Left ventricle myocardium inferior (tissue), 1 donor: ENCODE data around the gene ZXDC. TPM values are rescaled to one million over a fixed set of nuclear protein-coding genes. Genes with fewer than 3 reads are reported as not detected.

Experiments used
- DNase-seq: peaks from one replicate; pipeline ENCODE4 v3.0.0-alpha.2; 2020
- H3K27ac ChIP-seq: fragments of 200-600 bp; replicated peaks from 2 replicates; pipeline ENCODE4 v1.8.0; 2021
- H3K27me3 ChIP-seq: fragments of 200-600 bp; 2 replicates; pipeline ENCODE4 v1.8.0; 2021; ENCODE audit warnings: low read depth
- H3K36me3 ChIP-seq: fragments of 200-600 bp; 2 replicates; pipeline ENCODE4 v1.8.0; 2021
- H3K4me1 ChIP-seq: fragments of 200-600 bp; 2 replicates; pipeline ENCODE4 v1.8.0; 2021
- H3K4me3 ChIP-seq: fragments of 200-600 bp; 2 replicates; pipeline ENCODE4 v1.8.0; 2021; ENCODE audit warnings: mild to moderate bottlenecking, moderate library complexity
- H3K9me3 ChIP-seq: fragments of 200-600 bp; replicated peaks from 2 replicates; pipeline ENCODE4 v1.8.0; 2021
- intact Hi-C: fragments of 100-400 bp; cut with micrococcal nuclease; formaldehyde crosslinking; loops from one replicate; pipeline ENCODE4 v1.11.0; 2022
- total RNA-seq: library from RNA; stranded (reverse); fragmentation: NEBNext Ultra II Directional; extraction: Animal tissue kit (Norgen Biotek cat#: 25700); gene quantifications from one replicate; pipeline ENCODE4 v1.2.1, GENCODE V29; 2021
- TF ChIP-seq, protein P1 (sequence below): fragments of 200-600 bp; IDR thresholded peaks from 2 replicates; pipeline ENCODE4 v1.8.0; 2021; ENCODE audit warnings: antibody characterized with exemption, mild to moderate bottlenecking, borderline replicate concordance
- donor health status: DM: no; HTN: yes; CAD: no; lungs with severe emphysema.

ZXDC gene
- total RNA-seq, 1 donor from 2014 or later: 15.6 TPM

DNA sequence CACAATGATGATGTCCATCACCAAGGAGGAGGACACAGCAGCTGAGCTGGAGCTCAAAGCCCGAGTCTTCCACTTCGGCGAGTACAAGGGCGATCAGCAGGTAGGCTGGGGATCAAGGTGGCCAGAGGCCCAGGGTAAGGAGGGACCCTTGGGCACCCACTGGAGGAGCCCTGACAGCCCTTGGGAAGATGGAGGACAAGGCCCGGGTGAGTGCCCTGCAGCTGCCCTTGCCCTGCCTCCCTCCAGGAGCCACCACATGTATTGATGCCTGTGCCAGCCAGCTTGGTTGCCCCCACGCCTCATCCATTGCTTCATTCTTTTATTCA, 42.6 kb downstream of the ZXDC start:
- H3K27me3 ChIP-seq: no peaks in the 10 kb centered on the region
- peaks cover 32% of the 10 kb centered on the region for H3K9me3 ChIP-seq
- intact Hi-C loops: no loop called here
- H3K4me3 ChIP-seq: no peak overlapping the region
- H3K27ac ChIP-seq: peak overlapping the region; percentile 64
- DNase-seq: no peak
- H3K36me3 ChIP-seq: peaks cover 30% of the 10 kb centered on the region
- TF ChIP-seq, protein P1, sequence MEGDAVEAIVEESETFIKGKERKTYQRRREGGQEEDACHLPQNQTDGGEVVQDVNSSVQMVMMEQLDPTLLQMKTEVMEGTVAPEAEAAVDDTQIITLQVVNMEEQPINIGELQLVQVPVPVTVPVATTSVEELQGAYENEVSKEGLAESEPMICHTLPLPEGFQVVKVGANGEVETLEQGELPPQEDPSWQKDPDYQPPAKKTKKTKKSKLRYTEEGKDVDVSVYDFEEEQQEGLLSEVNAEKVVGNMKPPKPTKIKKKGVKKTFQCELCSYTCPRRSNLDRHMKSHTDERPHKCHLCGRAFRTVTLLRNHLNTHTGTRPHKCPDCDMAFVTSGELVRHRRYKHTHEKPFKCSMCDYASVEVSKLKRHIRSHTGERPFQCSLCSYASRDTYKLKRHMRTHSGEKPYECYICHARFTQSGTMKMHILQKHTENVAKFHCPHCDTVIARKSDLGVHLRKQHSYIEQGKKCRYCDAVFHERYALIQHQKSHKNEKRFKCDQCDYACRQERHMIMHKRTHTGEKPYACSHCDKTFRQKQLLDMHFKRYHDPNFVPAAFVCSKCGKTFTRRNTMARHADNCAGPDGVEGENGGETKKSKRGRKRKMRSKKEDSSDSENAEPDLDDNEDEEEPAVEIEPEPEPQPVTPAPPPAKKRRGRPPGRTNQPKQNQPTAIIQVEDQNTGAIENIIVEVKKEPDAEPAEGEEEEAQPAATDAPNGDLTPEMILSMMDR: no peak
- peaks cover 16% of the 10 kb centered on the region for H3K4me1 ChIP-seq

GRCh38 chr3:126432361-126433104, 43.2 kb downstream of the ZXDC start:
- TF ChIP-seq, protein P1: no peak
- H3K27me3 ChIP-seq: no peaks in the 10 kb centered on the region
- H3K4me1 ChIP-seq: peaks cover 16% of the 10 kb centered on the region
- H3K4me3 ChIP-seq: no peak overlapping the region
- H3K36me3 ChIP-seq: peaks cover 25% of the 10 kb centered on the region
- H3K9me3 ChIP-seq: peaks cover 36% of the 10 kb centered on the region
- H3K27ac ChIP-seq: no peak overlapping the region
- intact Hi-C loops: no loop called here
- DNase-seq: no peak

DNA sequence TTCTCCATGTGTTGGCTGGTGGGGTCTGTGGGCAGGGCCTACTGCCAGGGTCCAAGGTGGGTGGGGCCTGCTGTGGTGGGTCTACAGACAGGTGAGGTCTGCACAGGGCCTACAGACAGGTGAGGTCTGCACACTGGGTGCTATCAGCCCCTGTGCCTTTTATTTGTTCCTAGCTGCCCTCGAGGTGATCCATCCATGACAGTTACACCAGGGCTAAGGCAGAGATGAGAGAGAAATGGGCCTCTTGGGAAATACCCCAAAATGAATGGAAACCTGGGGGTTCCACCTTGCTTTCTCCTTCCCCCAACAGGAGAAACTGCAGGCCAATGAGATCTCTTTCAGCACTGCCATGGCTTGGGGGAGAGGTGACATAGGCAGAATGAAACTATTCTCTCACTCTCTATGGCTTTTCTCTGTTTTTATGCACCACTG, 44.6 kb downstream of the ZXDC start:
- Histone ChIP-seq H3K4me3 (no peak overlapping the region), H3K27ac (no peak overlapping the region), H3K36me3 (peaks cover 10% of the 10 kb centered on the region), H3K4me1 (peaks cover 16% of the 10 kb centered on the region), H3K9me3 (peaks cover 50% of the 10 kb centered on the region), H3K27me3 (no peaks in the 10 kb centered on the region)
- DNase-seq: no peak
- TF ChIP-seq, protein P1: no peak
- intact Hi-C loops: no loop called here

- intact Hi-C loops: no loop called here
- no peak for DNase-seq
- no peaks in the 10 kb centered on the region for H3K4me1 ChIP-seq
- H3K36me3 ChIP-seq: no peaks in the 10 kb centered on the region
- H3K4me3 ChIP-seq: no peak overlapping the region
- H3K27me3 ChIP-seq: no peaks in the 10 kb centered on the region
- no peak overlapping the region for H3K27ac ChIP-seq
- H3K9me3 ChIP-seq: peaks cover 41% of the 10 kb centered on the region
- TF ChIP-seq, protein P1: no peak
Measured at GRCh38 chr3:126424751-126425150, 50.9 kb downstream of the ZXDC start.

DNA sequence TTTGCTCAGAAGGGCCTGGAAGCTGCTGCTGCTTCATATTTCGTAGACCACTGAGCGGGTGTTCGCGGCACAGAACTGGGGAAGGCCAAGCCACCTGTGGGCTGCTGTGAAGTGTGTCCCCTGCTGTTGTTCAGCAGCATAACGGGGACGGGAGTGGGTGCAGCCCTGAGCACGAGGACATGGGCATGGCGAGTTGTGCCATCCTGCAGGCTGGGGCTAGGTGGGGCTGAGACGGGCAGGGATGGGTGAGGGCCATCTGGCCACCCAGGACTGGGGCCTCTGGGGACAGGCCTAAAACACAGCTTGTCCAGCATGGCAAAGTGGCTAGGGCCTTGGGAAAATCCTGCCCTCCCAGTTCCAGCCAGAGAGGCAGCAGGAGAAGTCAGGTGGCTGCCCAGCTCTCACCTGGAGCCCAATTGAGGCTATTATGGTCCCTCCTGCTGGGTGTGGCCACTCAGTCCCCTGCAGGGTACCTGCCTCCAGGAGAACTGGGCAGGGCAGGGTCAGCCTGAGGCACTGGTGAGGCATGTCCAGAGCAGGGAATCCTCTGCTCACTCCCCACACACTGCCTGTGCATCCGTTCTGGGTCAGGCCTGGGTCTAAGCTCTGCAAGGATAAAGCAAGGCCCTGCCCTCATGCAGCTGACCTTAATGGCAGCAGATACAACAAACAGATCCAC, 51.5 kb downstream of the ZXDC start:
- intact Hi-C loops: no loop called here
- TF ChIP-seq, protein P1: no peak
- H3K4me1 ChIP-seq: no peaks in the 10 kb centered on the region
- DNase-seq: no peak
- peaks cover 37% of the 10 kb centered on the region for H3K9me3 ChIP-seq
- no peaks in the 10 kb centered on the region for H3K36me3 ChIP-seq
- no peak overlapping the region for H3K27ac ChIP-seq
- H3K27me3 ChIP-seq: no peaks in the 10 kb centered on the region
- no peak overlapping the region for H3K4me3 ChIP-seq
